Vagina (tissue), 2 donors: ENCODE results near the gene ABHD2.

Experiments
- POLR2AphosphoS5 ChIP-seq, 2 donors: sonication (generic); formaldehyde crosslinking; IDR thresholded peaks; one replicate each; pipeline ENCODE4 v1.9.0; 2017; ENCODE audit warnings: antibody characterized with exemption in 2 of 2, mild to moderate bottlenecking in 2 of 2, low read depth in 1 of 2; ENCODE audit not compliant: insufficient read depth in 1 of 2
- TF ChIP-seq, protein P1 (sequence below), 3 experiments: fragments of 450-650 bp in 2 of 3; fragments of 200-600 bp in 1 of 3; sonication (generic) in 1 of 3; IDR thresholded peaks; one replicate each; pipeline ENCODE4 v1.5.1; 2017 to 2019; ENCODE audit warnings: antibody characterized with exemption in 3 of 3, mild to moderate bottlenecking in 2 of 3, moderate library complexity in 2 of 3

DNA sequence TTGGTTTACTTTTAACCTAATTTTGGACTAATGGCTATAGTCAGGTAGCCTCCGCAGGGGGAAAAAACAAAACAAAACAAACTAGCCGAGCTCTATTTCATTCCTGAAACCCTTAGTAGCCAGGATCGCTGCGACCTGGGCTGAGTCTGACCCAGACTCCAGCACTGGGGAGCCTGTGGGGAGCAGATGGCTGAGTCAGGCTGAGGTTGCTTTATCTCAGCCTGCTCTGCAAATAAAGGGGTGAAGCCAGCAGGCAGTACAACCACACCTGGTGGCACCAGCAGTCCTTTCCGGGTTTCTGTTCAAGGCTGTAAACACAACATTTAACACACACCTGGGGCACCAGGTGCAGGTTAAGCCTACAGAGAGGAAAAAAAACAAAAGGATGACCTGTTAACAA, 27.3 kb downstream of the ABHD2 start:
- TF ChIP-seq, protein P1, sequence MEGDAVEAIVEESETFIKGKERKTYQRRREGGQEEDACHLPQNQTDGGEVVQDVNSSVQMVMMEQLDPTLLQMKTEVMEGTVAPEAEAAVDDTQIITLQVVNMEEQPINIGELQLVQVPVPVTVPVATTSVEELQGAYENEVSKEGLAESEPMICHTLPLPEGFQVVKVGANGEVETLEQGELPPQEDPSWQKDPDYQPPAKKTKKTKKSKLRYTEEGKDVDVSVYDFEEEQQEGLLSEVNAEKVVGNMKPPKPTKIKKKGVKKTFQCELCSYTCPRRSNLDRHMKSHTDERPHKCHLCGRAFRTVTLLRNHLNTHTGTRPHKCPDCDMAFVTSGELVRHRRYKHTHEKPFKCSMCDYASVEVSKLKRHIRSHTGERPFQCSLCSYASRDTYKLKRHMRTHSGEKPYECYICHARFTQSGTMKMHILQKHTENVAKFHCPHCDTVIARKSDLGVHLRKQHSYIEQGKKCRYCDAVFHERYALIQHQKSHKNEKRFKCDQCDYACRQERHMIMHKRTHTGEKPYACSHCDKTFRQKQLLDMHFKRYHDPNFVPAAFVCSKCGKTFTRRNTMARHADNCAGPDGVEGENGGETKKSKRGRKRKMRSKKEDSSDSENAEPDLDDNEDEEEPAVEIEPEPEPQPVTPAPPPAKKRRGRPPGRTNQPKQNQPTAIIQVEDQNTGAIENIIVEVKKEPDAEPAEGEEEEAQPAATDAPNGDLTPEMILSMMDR (IDR thresholded peaks at IDR 0.05): no peak
- peak in 1 of 2 donors; percentile 43 for TF ChIP-seq POLR2AphosphoS5 (IDR thresholded peaks at IDR 0.05; ENCODE audit: insufficient read depth in 1 of 2, low read depth in 1 of 2)
